ENCODE results near the gene SLC10A3. TPM values are rescaled to one million over a fixed set of nuclear protein-coding genes. Genes with fewer than 3 reads are reported as not detected.

SLC10A3 gene
- total and polyA plus RNA-seq, 2 of the 8 experiments (the other 6 are each of a cell fraction or from before 2014, with no cell fraction given): 6.8 to 9.5 TPM

- Histone ChIP-seq H3K36me3 (ENCODE audit: control insufficient read depth in 2 of 4, insufficient read depth in 4 of 4, low read length in 3 of 4) (no peaks in the 10 kb centered on the region), H3K23ac (ENCODE audit: insufficient read length) (no peak overlapping the region), H3K4ac (replicated peaks; ENCODE audit: insufficient read length, low read depth, low read length) (no peak overlapping the region), H2BK15ac (ENCODE audit: low read length) (no peak overlapping the region), H3K4me1 (replicated peaks in 1 of 4; ENCODE audit: control insufficient read depth in 3 of 4, insufficient read depth in 4 of 4, low read length in 3 of 4) (peaks cover 1 to 10% (median 7%) of the 10 kb centered on the region in 4 experiments; a peak in 6 of 7 replicates), H3K23me2 (ENCODE audit: low read depth, low read length) (peaks cover 9% of the 10 kb centered on the region), H2BK20ac (ENCODE audit: low read length) (no peak overlapping the region), H2BK12ac (ENCODE audit: low read depth, low read length) (no peak overlapping the region), H3K9me3 (ENCODE audit: insufficient read depth in 2 of 2, low read depth in 1 of 2, low read length in 1 of 2) (no peaks in the 10 kb centered on the region), H2BK120ac (replicated peaks; ENCODE audit: low read depth, low read length) (no peak overlapping the region), H4K8ac (ENCODE audit: extremely low read depth, insufficient read depth, low read length) (no peak overlapping the region), H3K79me2 (ENCODE audit: control insufficient read depth in 1 of 2, insufficient read depth in 2 of 2, low read length in 2 of 2) (no peaks in the 10 kb centered on the region), H3K4me3 (ENCODE audit: extremely low read depth in 1 of 4, insufficient read depth in 2 of 4, low read depth in 3 of 4, low read length in 4 of 4) (no peak overlapping the region), H2AK5ac (ENCODE audit: low read depth, low read length) (no peak overlapping the region), H2BK5ac (ENCODE audit: low read depth, low read length) (no peak overlapping the region), H4K5ac (ENCODE audit: insufficient read length, low read depth, low read length) (no peak overlapping the region), H3K9ac (replicated peaks in 1 of 4; ENCODE audit: extremely low read depth in 1 of 4, low read depth in 3 of 4, low read length in 3 of 4) (no peak overlapping the region), H3K56ac (replicated peaks; ENCODE audit: insufficient read length, low read depth, low read length) (no peak overlapping the region), H3K79me1 (ENCODE audit: low read depth, low read length) (no peaks in the 10 kb centered on the region), H3K14ac (ENCODE audit: insufficient read length) (no peak overlapping the region), H4K91ac (replicated peaks; ENCODE audit: insufficient read length, low read length) (no peak overlapping the region), H2AFZ (ENCODE audit: low read length) (no peak overlapping the region), H3K27me3 (replicated peaks in 1 of 4; ENCODE audit: control insufficient read depth in 3 of 4, extremely low read depth in 1 of 4, insufficient read depth in 3 of 4, low read length in 3 of 4) (no peaks in the 10 kb centered on the region), H3K27ac (ENCODE audit: low read depth, low read length) (no peak overlapping the region), H3K4me2 (ENCODE audit: insufficient read depth in 1 of 2, low read depth in 2 of 2, low read length in 2 of 2) (no peak overlapping the region), H4K20me1 (replicated peaks in 1 of 2; ENCODE audit: control insufficient read depth in 1 of 2, insufficient read depth in 2 of 2, low read length in 2 of 2) (no peaks in the 10 kb centered on the region), H3K18ac (ENCODE audit: extremely low read depth, low read length) (no peak overlapping the region)
- TF ChIP-seq SUZ12 (IDR thresholded peaks at IDR 0.05; ENCODE audit: low read length): no peak
- FAIRE-seq (no peak), DNase-seq (ENCODE audit: low read depth in 1 of 2, low spot score in 2 of 2) (no peak)
- ChIA-PET POLR2A (ENCODE audit: partially characterized antibody) (interaction anchor here (0.8 kb wide), 1 partner anchor 13 kb away, joined by 3 read pairs; no protein-coding TSS in a partner anchor), CTCF (ENCODE audit: partially characterized antibody) (no interaction called here)
- 100% methylated on average over 1 of the region's 2 CpGs; no CpG with 5 or more reads in 1 of the 2 experiments for WGBS, 2 experiments (ENCODE audit: extremely low coverage in 1 of 2, insufficient coverage in 1 of 2, insufficient read length in 1 of 2, insufficient replicate concordance in 2 of 2, low coverage in 1 of 2, low lambda C conversion rate in 2 of 2, missing lambda C conversion rate in 1 of 2)
Observed at GRCh38 chrX:154513716-154514115, 23.3 kb upstream of the SLC10A3 start.

All from H1 (cell line).